ENCODE results near the gene UGT2B7.

- TF ChIP-seq CTCF (conservative IDR thresholded peaks at IDR 0.05; ENCODE audit: low read depth in 2 of 2) = no peak
- no peak for TF ChIP-seq REST (IDR thresholded peaks at IDR 0.05; ENCODE audit: unreplicated experiment)
- no peak for TF ChIP-seq NANOG (IDR thresholded peaks at IDR 0.05; ENCODE audit: borderline replicate concordance)
- no peak for TF ChIP-seq ZNF462 (CRISPR knock-in tag; IDR thresholded peaks at IDR 0.05)
- TF ChIP-seq CREB1 (CRISPR knock-in tag; IDR thresholded peaks at IDR 0.05; ENCODE audit: low read depth) = no peak
- no peak for TF ChIP-seq EZH2 (IDR thresholded peaks at IDR 0.05; ENCODE audit: low read depth, unreplicated experiment)
- no peak for TF ChIP-seq POLR2AphosphoS5 (IDR thresholded peaks at IDR 0.05; ENCODE audit: low read depth)
- no peak for TF ChIP-seq EZH2phosphoT487 (IDR thresholded peaks at IDR 0.05; ENCODE audit: unreplicated experiment)
- no peak for TF ChIP-seq ZNF114 (CRISPR knock-in tag; IDR thresholded peaks at IDR 0.05)
- no peak for TF ChIP-seq ETS1 (IDR thresholded peaks at IDR 0.05)
- no peak for TF ChIP-seq JUNB (IDR thresholded peaks at IDR 0.05; ENCODE audit: unreplicated experiment)
These were observed 38.5 kb upstream of the UGT2B7 start for GRCh38 chr4:69057620-69058409.

Data from GM23338 (cell line).